Middle frontal gyrus (tissue), 1 donor: ENCODE measurements around the gene TLCD5.

ENCODE experiments used
- DNase-seq: peaks from one replicate; pipeline ENCODE4 v3.0.0-alpha.2; 2015; ENCODE audit warnings: low spot score; ENCODE audit errors: extremely low spot score

TLCD5 gene

DNA sequence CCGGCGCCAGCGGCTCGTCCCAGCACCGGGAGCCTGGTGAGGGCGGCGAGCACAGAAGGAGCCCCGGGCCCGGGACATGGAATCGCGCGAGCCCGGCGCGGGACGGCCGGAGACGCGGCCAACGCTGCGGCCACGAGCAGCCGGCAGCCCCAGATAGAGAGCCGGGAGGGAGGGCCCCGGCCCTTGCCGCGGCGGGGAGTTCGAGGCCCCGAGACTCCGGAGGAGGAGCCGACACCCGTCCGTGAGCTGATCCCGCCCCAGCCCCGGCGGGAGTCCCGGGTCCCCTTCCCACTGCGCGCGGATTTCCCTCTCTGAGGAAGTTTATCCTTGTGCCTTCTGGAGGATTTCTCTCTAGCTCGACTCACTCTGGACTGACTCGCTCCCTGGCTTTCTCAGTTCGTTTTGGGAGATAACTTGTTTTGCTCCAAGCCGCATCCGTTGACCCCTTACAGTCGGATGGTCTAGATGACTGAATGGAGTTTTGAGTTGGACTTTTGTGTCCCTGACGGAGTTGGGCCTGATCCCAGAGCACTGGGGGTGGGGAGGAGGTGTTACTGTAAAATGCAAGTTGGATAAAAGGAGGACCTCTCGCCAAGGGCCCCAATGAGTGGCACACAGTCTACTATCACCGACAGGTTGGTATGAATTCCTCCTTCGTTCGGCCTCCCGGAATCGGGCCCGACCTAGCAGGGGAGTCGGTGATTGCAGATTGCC lies 11.7 kb downstream of the TLCD5 start:
- DNase-seq, result no peak

- no peak for DNase-seq
Measured at GRCh38 chr11:120337355-120338106, 12.4 kb downstream of the TLCD5 start.

GRCh38 chr11:120338107-120338933 lies 13.2 kb downstream of the TLCD5 start:
- DNase-seq, result no peak

GRCh38 chr11:120339394-120339890 lies 14.3 kb downstream of the TLCD5 start:
- no peak for DNase-seq

GRCh38 chr11:120340529-120340928 lies 15.4 kb downstream of the TLCD5 start:
- DNase-seq, result no peak

DNA sequence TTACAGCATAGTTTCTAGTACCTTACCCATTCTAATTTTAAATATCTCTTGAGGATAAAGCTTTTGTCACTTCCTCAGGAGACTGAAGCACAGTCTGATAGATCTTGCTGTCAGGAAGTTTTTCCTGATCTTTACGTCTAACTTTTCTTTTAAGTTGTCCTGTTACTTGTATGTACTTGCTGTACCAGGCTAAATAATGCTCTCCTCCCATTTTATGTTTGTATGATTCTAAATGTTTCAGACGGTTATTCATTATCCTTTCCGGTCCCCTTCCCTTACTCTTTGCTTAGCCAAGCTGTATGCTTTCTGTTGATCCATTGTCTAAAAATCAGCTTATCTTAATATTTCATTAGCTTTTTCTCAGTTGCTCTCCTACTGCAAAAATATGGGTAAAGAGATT lies 17.1 kb downstream of the TLCD5 start:
- DNase-seq, result no peak

DNA sequence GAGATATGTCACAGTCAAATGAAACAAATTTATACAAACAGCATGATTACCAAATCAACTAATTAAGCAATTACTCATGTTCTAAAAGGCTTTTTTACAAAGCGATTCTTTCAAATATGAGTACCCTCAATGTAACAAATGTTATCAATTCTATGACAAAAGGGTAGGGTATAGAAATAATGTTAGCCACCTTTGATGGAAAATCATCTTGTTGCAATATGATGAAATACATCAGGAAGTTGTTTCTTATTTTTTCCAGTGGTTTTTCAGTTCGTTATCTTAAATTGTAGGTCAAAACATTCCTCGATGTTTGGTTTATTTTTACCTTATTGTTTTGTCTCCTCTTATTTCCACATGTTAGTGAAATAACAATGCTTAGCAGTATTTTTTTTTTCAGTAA lies 17.6 kb downstream of the TLCD5 start:
- no peak for DNase-seq

DNA sequence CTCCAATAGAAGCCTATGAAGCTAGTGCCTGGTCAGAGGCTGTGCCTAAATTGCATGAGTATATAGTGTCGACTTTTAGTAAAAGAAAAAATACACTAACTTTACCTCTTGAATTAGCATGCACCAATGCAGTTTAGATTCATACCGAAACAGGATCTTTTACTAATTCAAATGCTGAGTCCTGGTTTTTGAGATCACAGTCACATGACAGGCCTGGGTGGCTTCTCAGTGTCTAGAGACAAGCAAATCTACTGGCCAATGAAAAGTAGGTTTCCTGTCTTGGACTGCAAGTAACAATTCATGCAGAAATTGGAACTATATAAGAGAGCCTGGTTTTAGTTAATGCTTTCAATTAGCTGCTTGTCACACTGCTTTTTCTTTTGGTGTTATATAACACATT lies 18.3 kb downstream of the TLCD5 start:
- DNase-seq, result no peak

- no peak for DNase-seq
Measured at GRCh38 chr11:120344302-120345004, 19.4 kb downstream of the TLCD5 start.

- no peak for DNase-seq
Measured at GRCh38 chr11:120346233-120346632, 21.1 kb downstream of the TLCD5 start.

DNA sequence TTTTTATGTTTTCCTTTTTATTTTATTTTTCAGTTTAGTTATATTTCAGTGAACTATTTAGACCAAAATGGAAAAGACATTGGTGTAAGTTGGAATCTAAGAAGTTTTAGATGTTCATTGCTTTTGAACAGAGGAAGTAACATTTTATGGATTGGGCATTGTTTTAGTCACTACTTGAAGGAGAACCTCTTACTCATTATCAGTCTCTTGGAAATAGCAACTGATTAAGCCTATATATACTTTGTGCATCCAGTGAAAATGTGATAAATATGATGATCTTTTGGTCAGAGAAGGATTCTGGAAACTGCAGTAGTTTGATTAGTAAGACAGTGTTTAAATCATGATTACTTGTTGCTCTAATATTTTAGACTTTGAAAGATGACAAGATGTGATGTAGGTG lies 25.5 kb downstream of the TLCD5 start:
- DNase-seq, result no peak

DNA sequence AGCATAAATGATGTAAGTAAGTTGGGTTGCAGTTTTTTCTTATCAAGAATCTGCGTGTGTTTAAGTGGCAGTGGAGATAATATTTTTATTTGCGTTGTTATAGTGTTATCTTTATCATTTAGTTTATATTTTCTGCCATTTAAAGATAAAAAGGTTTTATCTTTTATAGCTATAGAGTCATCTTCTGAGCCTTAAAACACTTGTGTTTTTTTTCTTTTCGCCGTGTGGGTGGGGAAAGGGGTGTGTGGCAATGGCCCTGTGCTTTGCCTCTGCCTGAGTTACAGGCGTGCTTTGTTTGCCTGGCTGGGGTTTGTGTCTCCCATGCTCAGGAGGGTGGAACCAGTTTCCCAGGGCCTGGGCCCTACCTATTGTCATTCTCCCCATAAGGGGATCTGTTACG lies 27.3 kb downstream of the TLCD5 start:
- DNase-seq, result no peak

DNA sequence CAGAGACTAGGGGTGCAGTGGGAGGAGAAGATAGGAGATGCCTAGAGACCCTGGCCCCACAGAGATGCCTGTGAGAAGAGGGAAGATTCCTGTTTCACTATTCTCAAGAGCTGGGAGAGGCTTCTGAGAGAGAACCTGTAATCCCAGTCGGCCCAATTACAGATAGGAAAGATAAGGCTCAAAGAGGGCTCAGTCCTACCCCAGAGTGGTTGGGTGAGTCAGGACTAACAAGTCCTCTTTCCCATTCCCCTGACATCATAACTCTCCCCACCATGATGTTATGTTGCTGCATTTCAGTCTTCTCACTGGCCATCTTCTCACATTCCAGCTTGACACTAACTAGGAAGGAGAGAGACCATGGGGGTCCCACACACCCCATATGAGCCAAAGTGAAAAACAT lies 29.0 kb downstream of the TLCD5 start:
- DNase-seq, result no peak

- no peak for DNase-seq
Measured at GRCh38 chr11:120354779-120355178, 29.7 kb downstream of the TLCD5 start.

DNA sequence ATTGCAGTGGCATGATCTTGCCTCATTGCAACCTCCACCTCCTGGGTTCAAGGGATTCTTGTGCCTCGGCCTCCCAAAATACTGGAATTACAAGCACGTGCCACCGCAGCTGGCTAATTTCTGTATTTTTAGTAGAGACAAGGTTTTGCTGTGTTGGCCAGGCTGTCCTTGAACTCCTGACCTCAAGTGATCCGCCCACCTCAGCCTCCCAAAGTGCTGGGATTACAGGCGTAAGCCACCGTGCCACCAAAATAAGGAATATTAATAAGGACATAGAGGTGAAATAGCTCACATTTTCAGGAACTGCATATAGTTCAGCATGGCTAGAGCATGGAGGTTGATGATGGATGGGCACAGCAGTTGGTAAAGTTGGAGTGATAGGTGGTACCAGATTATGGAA lies 32.5 kb downstream of the TLCD5 start:
- no peak for DNase-seq

DNA sequence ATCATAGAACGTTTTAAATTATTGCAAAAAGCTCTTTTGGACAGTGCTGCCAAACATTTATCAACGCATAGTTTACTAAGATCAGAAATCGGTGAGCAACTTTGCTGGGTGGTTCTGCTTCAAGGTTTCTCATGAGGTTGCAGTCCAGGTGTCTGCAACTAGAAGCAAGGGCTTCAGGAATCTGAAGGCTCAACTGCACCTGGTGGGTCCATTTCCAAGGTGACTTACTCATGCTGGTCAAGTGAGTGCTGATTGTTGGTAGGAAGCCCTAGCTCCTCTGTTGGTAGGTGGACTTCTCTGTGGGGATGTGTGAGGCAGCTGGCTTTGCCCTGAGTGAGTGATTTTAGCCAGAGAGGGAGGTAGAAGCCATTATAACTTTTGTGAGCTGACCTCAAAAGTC lies 33.6 kb downstream of the TLCD5 start:
- no peak for DNase-seq

DNA sequence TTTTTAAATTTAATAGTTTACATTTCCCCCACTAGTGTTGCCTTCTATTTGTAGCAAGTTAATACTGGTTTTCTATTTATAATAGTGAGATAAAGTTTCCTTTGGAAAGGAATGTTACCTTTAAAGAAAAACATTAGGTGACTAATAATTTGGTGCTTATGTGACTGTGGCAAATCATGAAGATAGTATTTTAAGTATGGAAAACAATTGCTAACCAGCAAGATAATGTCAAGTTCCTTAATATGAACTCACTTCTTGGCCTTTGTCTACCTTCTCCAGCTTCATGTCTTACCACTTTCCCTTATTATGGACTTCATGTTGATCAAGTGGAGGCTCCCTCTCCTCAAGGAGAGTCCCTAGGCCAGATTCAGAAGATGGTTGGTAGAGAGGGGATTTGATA lies 38.3 kb downstream of the TLCD5 start:
- DNase-seq, result no peak

GRCh38 chr11:120365512-120365911 lies 40.4 kb downstream of the TLCD5 start:
- DNase-seq, result no peak

- DNase-seq, result no peak
Measured at GRCh38 chr11:120372296-120372695, 47.2 kb downstream of the TLCD5 start.

- DNase-seq, result no peak
Measured at GRCh38 chr11:120375076-120375475, 50.0 kb downstream of the TLCD5 start.

DNA sequence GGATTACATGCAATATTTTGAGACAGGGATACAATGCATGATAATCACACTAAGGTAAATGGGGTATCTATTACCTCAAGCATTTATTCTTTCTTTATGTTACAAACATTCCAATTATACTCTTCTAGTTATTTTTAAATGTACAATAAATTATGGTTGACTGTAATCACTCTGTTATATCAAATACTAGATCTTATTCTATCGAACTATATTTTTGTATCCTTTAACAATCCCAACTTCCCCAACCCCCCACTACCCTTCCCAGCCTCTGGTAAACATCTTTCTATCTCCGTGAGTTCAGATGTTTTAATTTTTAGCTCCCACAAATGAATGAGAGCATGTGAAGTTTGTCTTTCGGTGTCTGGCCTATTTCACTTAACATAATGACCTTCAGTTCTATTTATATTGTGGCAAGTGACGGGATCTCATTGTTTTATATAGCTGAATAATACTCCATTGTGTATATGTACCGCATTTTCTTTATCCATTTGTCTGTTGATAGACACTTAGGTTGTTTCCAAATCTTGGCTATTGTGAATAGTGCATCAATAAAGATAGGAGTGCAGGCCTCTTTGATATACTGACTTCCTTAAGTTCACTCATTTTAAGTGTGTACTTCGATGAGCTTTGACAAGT lies 51.6 kb downstream of the TLCD5 start:
- no peak for DNase-seq
